Measurements from ENCODE around the gene SUCO. TPM values are rescaled to one million over a fixed set of nuclear protein-coding genes. Genes with fewer than 3 reads are reported as not detected.

Gene SUCO
- total and polyA plus RNA-seq, 3 experiments from 2014 or later, result 15.3 to 25.2 (median 25.1) TPM

GRCh38 chr1:172642970-172643369 is 110.0 kb downstream of the SUCO start:
- Mint-ChIP-seq H3K9me3 (no peaks in the 10 kb centered on the region), H3K4me3 (peak overlapping the region; percentile 21 to 87 (median 65)), H3K4me1 (peaks cover 93 to 99% (median 96%) of the 10 kb centered on the region in 3 donors), H3K27me3 (peaks cover 0 to 2% of the 10 kb centered on the region in 2 donors), H3K36me3 (no peaks in the 10 kb centered on the region), H3K27ac (peak overlapping the region in 7 of 8 donors; percentile 14 to 93 (median 87))
- POLR2A ChIA-PET, result no interaction called here
- no peak overlapping the region for H3K27ac ChIP-seq (ENCODE audit: low read depth, low read length)
- H3K36me3 ChIP-seq (ENCODE audit: insufficient read depth, low read length), result no peaks in the 10 kb centered on the region
- H3K9me3 ChIP-seq (ENCODE audit: low read length), result no peaks in the 10 kb centered on the region
- peaks cover 82% of the 10 kb centered on the region for H3K4me1 ChIP-seq (ENCODE audit: insufficient read depth, low read length)
- H3K4me3 ChIP-seq (ENCODE audit: low read length), result no peak overlapping the region
- H3K27me3 ChIP-seq (ENCODE audit: insufficient read depth, low read length, poor library complexity, severe bottlenecking), result no peaks in the 10 kb centered on the region
- DNase-seq, result no peak
- CTCF ChIA-PET, result interaction anchor here (1.4 to 2.8 kb wide), 4 partner anchors 17 to 77 kb away, joined by 3 to 9 read pairs (median 5); partner anchors contain the start of gene FASLG

GRCh38 chr1:172646653-172647052 is 113.7 kb downstream of the SUCO start:
- POLR2A ChIA-PET, result no interaction called here
- Histone ChIP-seq H3K27ac (ENCODE audit: low read depth, low read length) (no peak overlapping the region), H3K9me3 (ENCODE audit: low read length) (no peaks in the 10 kb centered on the region), H3K4me1 (ENCODE audit: insufficient read depth, low read length) (peaks cover 56% of the 10 kb centered on the region), H3K27me3 (ENCODE audit: insufficient read depth, low read length, poor library complexity, severe bottlenecking) (no peaks in the 10 kb centered on the region), H3K4me3 (ENCODE audit: low read length) (no peak overlapping the region), H3K36me3 (ENCODE audit: insufficient read depth, low read length) (no peaks in the 10 kb centered on the region)
- Mint-ChIP-seq H3K9me3 (no peaks in the 10 kb centered on the region), H3K4me3 (peak overlapping the region in 5 of 7 donors; percentile 3 to 54 (median 36)), H3K36me3 (no peaks in the 10 kb centered on the region), H3K4me1 (peaks cover 66 to 72% (median 70%) of the 10 kb centered on the region in 3 donors), H3K27me3 (peaks cover 0 to 2% of the 10 kb centered on the region in 2 donors), H3K27ac (peak overlapping the region; percentile 37 to 93 (median 70))
- CTCF ChIA-PET, result no interaction called here
- no peak for DNase-seq

GRCh38 chr1:172647110-172647564 is 114.2 kb downstream of the SUCO start:
- Mint-ChIP-seq H3K4me3 (peak overlapping the region in 6 of 7 donors; percentile 16 to 63 (median 50)), H3K27me3 (peaks cover 0 to 2% of the 10 kb centered on the region in 2 donors)
- POLR2A ChIA-PET, result no interaction called here

DNA sequence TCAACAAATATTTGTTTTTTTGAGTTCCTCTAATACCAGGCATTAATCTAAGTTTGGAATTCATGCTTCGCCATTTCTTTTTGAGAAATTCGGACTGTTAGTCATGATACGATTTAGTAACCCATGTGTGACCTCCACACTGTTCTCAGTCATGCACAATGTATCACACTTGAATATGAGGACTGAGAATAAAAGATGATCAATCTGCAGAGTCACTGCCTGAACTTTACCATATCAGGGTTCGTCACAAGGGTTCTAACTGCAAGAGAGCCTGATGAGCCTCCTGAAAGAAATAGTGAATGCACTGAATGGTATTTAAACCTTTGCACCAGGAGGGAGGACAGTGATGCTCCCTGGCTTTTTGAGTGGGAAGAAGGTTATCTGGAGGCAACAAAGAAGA is 115.0 kb downstream of the SUCO start:
- H3K4me1 Mint-ChIP-seq, result peaks cover 57 to 66% (median 63%) of the 10 kb centered on the region in 3 donors
- no peaks in the 10 kb centered on the region for H3K9me3 ChIP-seq (ENCODE audit: low read length)
- peak overlapping the region in 2 of 7 donors; percentile 8 to 29 for H3K4me3 Mint-ChIP-seq

More at GRCh38 chr1:172647110-172647564, 114.2 kb downstream of the SUCO start:
- peak; percentile 4 to 76 (median 33) for DNase-seq
- H3K36me3 ChIP-seq (ENCODE audit: insufficient read depth, low read length), result no peaks in the 10 kb centered on the region
- no peaks in the 10 kb centered on the region for H3K27me3 ChIP-seq (ENCODE audit: insufficient read depth, low read length, poor library complexity, severe bottlenecking)
- Mint-ChIP-seq H3K27ac (peak overlapping the region; percentile 37 to 93 (median 82)), H3K36me3 (no peaks in the 10 kb centered on the region), H3K9me3 (no peaks in the 10 kb centered on the region), H3K4me1 (peaks cover 65 to 69% (median 67%) of the 10 kb centered on the region in 3 donors)
- H3K4me3 ChIP-seq (ENCODE audit: low read length), result no peak overlapping the region
- no peaks in the 10 kb centered on the region for H3K9me3 ChIP-seq (ENCODE audit: low read length)
- H3K4me1 ChIP-seq (ENCODE audit: insufficient read depth, low read length), result peaks cover 55% of the 10 kb centered on the region
- CTCF ChIA-PET, result interaction anchor here (1.0 kb wide), 1 partner anchor 37 kb away, joined by 3 read pairs; no protein-coding TSS in a partner anchor
- H3K27ac ChIP-seq (ENCODE audit: low read depth, low read length), result peak overlapping the region; percentile 6

GRCh38 chr1:172650474-172651193 is 117.7 kb downstream of the SUCO start:
- Mint-ChIP-seq H3K27ac (no peak overlapping the region), H3K4me1 (peaks cover 42 to 53% (median 42%) of the 10 kb centered on the region in 3 donors), H3K36me3 (no peaks in the 10 kb centered on the region), H3K27me3 (no peaks in the 10 kb centered on the region), H3K4me3 (no peak overlapping the region), H3K9me3 (no peaks in the 10 kb centered on the region)
- H3K27me3 ChIP-seq (ENCODE audit: insufficient read depth, low read length, poor library complexity, severe bottlenecking), result no peaks in the 10 kb centered on the region
- no peaks in the 10 kb centered on the region for H3K9me3 ChIP-seq (ENCODE audit: low read length)
- DNase-seq, result no peak
- peaks cover 31% of the 10 kb centered on the region for H3K4me1 ChIP-seq (ENCODE audit: insufficient read depth, low read length)
- ChIA-PET CTCF (interaction anchor here (1.2 kb wide), 2 partner anchors 8 to 41 kb away, joined by 3 read pairs; partner anchors contain the start of gene FASLG), POLR2A (no interaction called here)
- H3K36me3 ChIP-seq (ENCODE audit: insufficient read depth, low read length), result no peaks in the 10 kb centered on the region
- H3K4me3 ChIP-seq (ENCODE audit: low read length), result no peak overlapping the region
- H3K27ac ChIP-seq (ENCODE audit: low read depth, low read length), result no peak overlapping the region

More for the DNA sequence above, 115.0 kb downstream of the SUCO start:
- Histone ChIP-seq H3K4me3 (ENCODE audit: low read length) (no peak overlapping the region), H3K4me1 (ENCODE audit: insufficient read depth, low read length) (peaks cover 47% of the 10 kb centered on the region), H3K27ac (ENCODE audit: low read depth, low read length) (no peak overlapping the region), H3K27me3 (ENCODE audit: insufficient read depth, low read length, poor library complexity, severe bottlenecking) (no peaks in the 10 kb centered on the region), H3K36me3 (ENCODE audit: insufficient read depth, low read length) (no peaks in the 10 kb centered on the region)
- Mint-ChIP-seq H3K9me3 (no peaks in the 10 kb centered on the region), H3K27ac (peak overlapping the region in 6 of 8 donors; percentile 69 to 93 (median 82)), H3K27me3 (peaks cover 0 to 2% of the 10 kb centered on the region in 2 donors), H3K36me3 (no peaks in the 10 kb centered on the region)
- ChIA-PET POLR2A (no interaction called here), CTCF (interaction anchor here (1.0 kb wide), 1 partner anchor 38 kb away, joined by 3 read pairs; no protein-coding TSS in a partner anchor)
- DNase-seq, result no peak

DNA sequence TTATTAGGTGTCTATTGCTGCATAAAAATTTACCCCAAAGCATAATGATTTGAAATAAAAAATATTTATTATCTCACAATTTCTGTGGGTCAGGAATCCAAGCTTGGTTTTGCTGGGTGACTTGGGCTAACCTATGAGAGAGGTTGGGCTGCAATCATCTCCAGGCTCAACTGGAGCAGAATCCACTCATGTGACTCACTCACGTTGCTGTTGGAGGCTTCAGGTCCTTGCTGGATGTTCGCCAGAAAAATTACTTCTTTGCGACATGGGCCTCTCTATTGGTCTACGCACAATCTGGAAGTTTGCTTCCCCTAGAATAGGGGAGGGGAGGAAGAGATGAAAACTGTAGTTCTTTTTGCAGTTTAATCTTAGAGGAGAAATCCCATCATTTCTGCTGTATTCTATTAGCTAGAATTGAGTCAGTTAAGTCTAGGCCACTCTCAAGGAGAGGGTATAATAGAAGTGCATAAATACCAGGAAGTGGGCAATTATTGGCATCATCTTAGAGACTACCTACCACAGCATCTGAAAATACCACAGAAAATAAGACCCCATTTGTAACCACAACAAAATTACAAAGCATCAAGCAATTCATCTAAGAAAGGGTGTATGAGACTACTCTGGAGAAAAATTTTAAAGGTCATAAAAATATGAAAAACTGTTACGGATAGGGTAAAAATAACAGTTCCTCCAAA is 120.2 kb downstream of the SUCO start:
- H3K4me1 ChIP-seq (ENCODE audit: insufficient read depth, low read length), result peaks cover 11% of the 10 kb centered on the region
- H3K27me3 ChIP-seq (ENCODE audit: insufficient read depth, low read length, poor library complexity, severe bottlenecking), result no peaks in the 10 kb centered on the region
- Mint-ChIP-seq H3K27me3 (no peaks in the 10 kb centered on the region), H3K36me3 (no peaks in the 10 kb centered on the region), H3K4me3 (no peak overlapping the region), H3K27ac (peak overlapping the region in 2 of 8 donors; percentile 15 to 61), H3K4me1 (peaks cover 20 to 35% (median 24%) of the 10 kb centered on the region in 3 donors), H3K9me3 (no peaks in the 10 kb centered on the region)
- H3K4me3 ChIP-seq (ENCODE audit: low read length), result no peak overlapping the region
- ChIA-PET CTCF (no interaction called here), POLR2A (no interaction called here)
- H3K9me3 ChIP-seq (ENCODE audit: low read length), result no peaks in the 10 kb centered on the region
- no peaks in the 10 kb centered on the region for H3K36me3 ChIP-seq (ENCODE audit: insufficient read depth, low read length)
- no peak for DNase-seq
- no peak overlapping the region for H3K27ac ChIP-seq (ENCODE audit: low read depth, low read length)

- no peak overlapping the region for H3K4me3 Mint-ChIP-seq
- no peak for DNase-seq
- ChIA-PET CTCF (interaction anchor here (1.1 kb wide), 1 partner anchor 13 kb away, joined by 3 read pairs; no protein-coding TSS in a partner anchor), POLR2A (no interaction called here)
- H3K36me3 Mint-ChIP-seq, result peaks cover 0 to 8% (median 0%) of the 10 kb centered on the region in 3 donors
- no peaks in the 10 kb centered on the region for H3K9me3 Mint-ChIP-seq
- H3K4me3 ChIP-seq (ENCODE audit: low read length), result no peak overlapping the region
- no peak overlapping the region for H3K27ac ChIP-seq (ENCODE audit: low read depth, low read length)
- peaks cover 0 to 2% of the 10 kb centered on the region in 2 donors for H3K27me3 Mint-ChIP-seq
- peaks cover 21% of the 10 kb centered on the region for H3K4me1 ChIP-seq (ENCODE audit: insufficient read depth, low read length)
- no peak overlapping the region for H3K27ac Mint-ChIP-seq
- no peaks in the 10 kb centered on the region for H3K27me3 ChIP-seq (ENCODE audit: insufficient read depth, low read length, poor library complexity, severe bottlenecking)
- H3K4me1 Mint-ChIP-seq, result peaks cover 25 to 40% (median 30%) of the 10 kb centered on the region in 3 donors
- H3K9me3 ChIP-seq (ENCODE audit: low read length), result no peaks in the 10 kb centered on the region
- no peaks in the 10 kb centered on the region for H3K36me3 ChIP-seq (ENCODE audit: insufficient read depth, low read length)
These were observed 121.6 kb downstream of the SUCO start for GRCh38 chr1:172654535-172654934.

All from CD8-positive, alpha-beta memory T cell (primary cell).